Endothelial cell (in vitro differentiated cells): Measurements from ENCODE around the gene MARS1. TPM values are rescaled to one million over a fixed set of nuclear protein-coding genes. Genes with fewer than 3 reads are reported as not detected.
"Not testable (repeated sequence)": the region's sequence is repeated elsewhere in the genome, so short reads cannot be mapped to it uniquely, and the experiment has no call there.

Experiments
- DNase-seq: peaks from one replicate; pipeline ENCODE4 v3.0.0; 2021; ENCODE audit warnings: low spot score
- H3K27ac Mint-ChIP-seq: one replicate; pipeline ENCODE4 v1.8.0; 2021; ENCODE audit warnings: mixed read lengths, inconsistent platforms; ENCODE audit not compliant: unreplicated experiment
- H3K27me3 Mint-ChIP-seq: one replicate; pipeline ENCODE4 v1.8.0; 2021; ENCODE audit warnings: mild to moderate bottlenecking, moderate library complexity, mixed read lengths, inconsistent platforms; ENCODE audit not compliant: unreplicated experiment
- H3K36me3 Mint-ChIP-seq: one replicate; pipeline ENCODE4 v1.8.0; 2021; ENCODE audit warnings: mild to moderate bottlenecking, low read depth, mixed read lengths, inconsistent platforms; ENCODE audit not compliant: unreplicated experiment
- H3K4me1 Mint-ChIP-seq: one replicate; pipeline ENCODE4 v1.8.0; 2021; ENCODE audit warnings: mild to moderate bottlenecking, mixed read lengths, inconsistent platforms; ENCODE audit not compliant: unreplicated experiment
- H3K4me3 Mint-ChIP-seq: one replicate; pipeline ENCODE4 v1.8.0; 2021; ENCODE audit warnings: mild to moderate bottlenecking, mixed read lengths, inconsistent platforms; ENCODE audit not compliant: unreplicated experiment
- H3K9me3 Mint-ChIP-seq: one replicate; pipeline ENCODE4 v1.8.0; 2021; ENCODE audit warnings: mixed read lengths, inconsistent platforms; ENCODE audit not compliant: unreplicated experiment
- microRNA-seq: library from miRNA; unstranded; fragments of <30 nt; microRNA quantifications from one replicate; pipeline ENCODE4, GENCODE V29; 2020; ENCODE audit not compliant: unreplicated experiment
- total RNA-seq: library from RNA; stranded (reverse); fragmentation: NEBNext Ultra II Directional; extraction: Animal tissue kit (Norgen Biotek cat#: 25700); gene quantifications from one replicate; pipeline ENCODE4 v1.2.1, GENCODE V29; 2021; ENCODE audit not compliant: unreplicated experiment
- TF ChIP-seq, protein P1 (sequence below): fragments of 200-600 bp; sonication (generic); IDR thresholded peaks from one replicate; pipeline ENCODE4 v1.5.0; 2021; ENCODE audit warnings: antibody characterized with exemption; ENCODE audit not compliant: unreplicated experiment

The MARS1 gene
- total RNA-seq, 1 donor from 2014 or later, result 183 TPM

DNA sequence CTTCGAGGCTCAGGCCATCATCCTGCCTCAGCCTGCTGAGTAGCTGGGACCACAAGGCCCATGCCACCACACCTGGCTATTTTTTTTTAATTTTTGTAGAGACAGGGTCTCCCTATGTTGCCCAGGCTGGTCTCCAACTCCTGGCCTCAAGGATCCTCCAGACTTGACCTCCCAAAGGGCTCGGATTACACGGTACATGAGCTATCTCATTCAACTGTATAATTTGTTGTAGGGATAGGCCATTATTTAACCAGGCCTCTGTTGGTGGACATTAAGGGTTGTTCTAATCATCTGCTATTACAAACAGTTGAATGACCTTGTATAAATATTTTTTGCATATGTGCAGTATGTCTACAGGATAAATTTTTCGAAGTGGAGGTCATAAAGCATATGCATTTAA, 71.0 kb downstream of the MARS1 start:
- TF ChIP-seq, protein P1, sequence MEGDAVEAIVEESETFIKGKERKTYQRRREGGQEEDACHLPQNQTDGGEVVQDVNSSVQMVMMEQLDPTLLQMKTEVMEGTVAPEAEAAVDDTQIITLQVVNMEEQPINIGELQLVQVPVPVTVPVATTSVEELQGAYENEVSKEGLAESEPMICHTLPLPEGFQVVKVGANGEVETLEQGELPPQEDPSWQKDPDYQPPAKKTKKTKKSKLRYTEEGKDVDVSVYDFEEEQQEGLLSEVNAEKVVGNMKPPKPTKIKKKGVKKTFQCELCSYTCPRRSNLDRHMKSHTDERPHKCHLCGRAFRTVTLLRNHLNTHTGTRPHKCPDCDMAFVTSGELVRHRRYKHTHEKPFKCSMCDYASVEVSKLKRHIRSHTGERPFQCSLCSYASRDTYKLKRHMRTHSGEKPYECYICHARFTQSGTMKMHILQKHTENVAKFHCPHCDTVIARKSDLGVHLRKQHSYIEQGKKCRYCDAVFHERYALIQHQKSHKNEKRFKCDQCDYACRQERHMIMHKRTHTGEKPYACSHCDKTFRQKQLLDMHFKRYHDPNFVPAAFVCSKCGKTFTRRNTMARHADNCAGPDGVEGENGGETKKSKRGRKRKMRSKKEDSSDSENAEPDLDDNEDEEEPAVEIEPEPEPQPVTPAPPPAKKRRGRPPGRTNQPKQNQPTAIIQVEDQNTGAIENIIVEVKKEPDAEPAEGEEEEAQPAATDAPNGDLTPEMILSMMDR, result no peak
- no peak overlapping the region for H3K4me3 Mint-ChIP-seq
- no peaks in the 10 kb centered on the region for H3K27me3 Mint-ChIP-seq
- H3K4me1 Mint-ChIP-seq, result no peaks in the 10 kb centered on the region
- no peak overlapping the region for H3K27ac Mint-ChIP-seq
- no peaks in the 10 kb centered on the region for H3K36me3 Mint-ChIP-seq
- DNase-seq, result no peak
- no peaks in the 10 kb centered on the region for H3K9me3 Mint-ChIP-seq

DNA sequence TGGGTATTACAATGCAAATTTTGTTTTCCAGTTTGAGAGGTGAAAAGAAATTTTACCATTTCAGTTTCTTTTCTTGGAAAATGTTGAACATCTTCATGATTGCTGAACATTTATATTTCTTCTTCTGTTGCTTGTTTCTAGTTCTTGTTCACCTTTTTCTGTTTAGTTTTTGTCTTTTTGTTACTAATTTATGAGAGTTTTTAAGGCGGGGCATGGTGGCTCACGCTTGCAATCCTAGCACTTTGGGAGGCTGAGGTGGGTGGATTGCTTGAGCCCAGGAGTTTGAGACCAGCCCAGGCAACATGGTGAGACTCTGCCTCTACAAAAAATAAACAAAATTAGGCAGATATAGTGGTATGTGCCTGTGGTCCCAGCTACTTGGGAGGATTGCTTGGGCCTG, 72.6 kb downstream of the MARS1 start:
- H3K9me3 Mint-ChIP-seq, result no peaks in the 10 kb centered on the region

DNA sequence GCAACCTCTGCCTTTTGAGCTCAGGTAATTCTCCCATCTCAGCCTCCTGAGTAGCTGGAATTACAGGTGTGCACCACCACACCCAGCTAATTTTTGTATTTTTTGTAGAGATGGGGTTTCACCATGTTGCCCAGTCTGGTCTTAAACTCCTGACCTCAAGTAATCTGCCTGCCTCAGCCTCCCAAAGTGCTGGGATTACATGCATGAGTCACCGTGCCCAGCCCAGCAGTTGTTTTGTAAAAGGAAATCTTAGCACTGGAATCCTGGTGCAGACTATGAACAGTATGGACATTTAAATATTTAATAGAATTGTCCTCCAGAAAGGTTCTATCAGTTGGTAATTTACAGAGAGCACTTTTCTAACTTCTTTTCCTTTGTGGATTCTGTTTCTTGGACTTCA, 73.2 kb downstream of the MARS1 start:
- not testable (repeated sequence) for H3K36me3 Mint-ChIP-seq, H3K27me3 Mint-ChIP-seq, H3K9me3 Mint-ChIP-seq, H3K27ac Mint-ChIP-seq, DNase-seq, H3K4me3 Mint-ChIP-seq, H3K4me1 Mint-ChIP-seq

More for the DNA sequence above, 72.6 kb downstream of the MARS1 start:
- Mint-ChIP-seq H3K4me1 (no peaks in the 10 kb centered on the region), H3K27me3 (no peaks in the 10 kb centered on the region), H3K36me3 (no peaks in the 10 kb centered on the region), H3K4me3 (no peak overlapping the region), H3K27ac (no peak overlapping the region)
- DNase-seq, result no peak
- TF ChIP-seq, protein P1, result no peak

DNA sequence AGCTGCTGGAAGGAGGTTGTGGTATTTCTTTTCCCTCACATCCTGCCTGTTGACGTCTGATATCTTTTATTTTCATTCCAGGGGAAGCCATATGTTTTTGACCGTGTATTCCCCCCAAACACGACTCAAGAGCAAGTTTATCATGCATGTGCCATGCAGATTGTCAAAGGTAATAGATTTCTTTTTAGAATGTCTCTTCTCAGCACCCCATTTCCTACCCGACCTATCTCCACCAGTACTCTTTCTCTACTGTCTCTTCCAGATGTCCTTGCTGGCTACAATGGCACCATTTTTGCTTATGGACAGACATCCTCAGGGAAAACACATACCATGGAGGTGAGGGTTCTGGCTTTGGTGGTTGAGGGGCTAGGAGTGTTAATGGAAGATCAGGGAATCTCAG, 75.5 kb downstream of the MARS1 start:
- H3K27me3 Mint-ChIP-seq, result no peaks in the 10 kb centered on the region
- H3K9me3 Mint-ChIP-seq, result no peaks in the 10 kb centered on the region
- TF ChIP-seq, protein P1, result no peak
- H3K36me3 Mint-ChIP-seq, result no peaks in the 10 kb centered on the region
- H3K4me1 Mint-ChIP-seq, result no peaks in the 10 kb centered on the region
- H3K27ac Mint-ChIP-seq, result no peak overlapping the region
- no peak for DNase-seq
- no peak overlapping the region for H3K4me3 Mint-ChIP-seq

DNA sequence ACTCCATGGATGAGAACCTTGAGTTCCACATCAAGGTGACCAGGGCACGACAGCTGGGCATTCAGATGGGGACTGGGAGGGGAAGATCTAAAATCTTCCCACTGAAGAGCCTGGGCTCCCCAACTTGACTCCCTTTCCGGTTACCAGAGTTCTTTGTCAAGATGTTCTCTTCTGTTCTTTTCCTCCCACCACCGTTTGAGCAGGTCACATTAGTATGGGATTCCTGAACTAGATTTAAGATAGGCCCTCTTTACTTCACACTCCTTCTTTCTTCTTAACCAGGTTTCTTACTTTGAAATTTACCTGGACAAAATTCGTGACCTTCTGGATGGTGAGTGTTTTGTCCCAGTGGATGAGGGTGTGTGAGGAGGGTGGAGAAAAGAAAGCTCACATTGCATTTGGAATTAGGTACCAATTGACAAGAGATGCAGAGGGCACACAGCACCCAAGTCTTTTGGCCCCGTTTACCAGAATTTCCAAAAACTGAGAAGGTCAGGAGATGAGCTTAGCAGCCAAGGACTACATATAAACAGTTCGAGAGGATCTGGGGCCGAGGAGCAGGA, 76.4 kb downstream of the MARS1 start:
- DNase-seq, result no peak
- H3K27ac Mint-ChIP-seq, result no peak overlapping the region
- H3K9me3 Mint-ChIP-seq, result no peaks in the 10 kb centered on the region
- no peaks in the 10 kb centered on the region for H3K27me3 Mint-ChIP-seq
- no peaks in the 10 kb centered on the region for H3K36me3 Mint-ChIP-seq
- H3K4me3 Mint-ChIP-seq, result no peak overlapping the region
- no peaks in the 10 kb centered on the region for H3K4me1 Mint-ChIP-seq
- TF ChIP-seq, protein P1, result no peak

Small RNAs within 50 kb of the gene (microRNA-seq; reads per million reads assigned to microRNA genes)
- gene MIR616 (1.0 reads per million, percentile 13 among the genes with 10 or more reads in this experiment), gene MIR6758 (1.6 reads per million, percentile 24 among the genes with 10 or more reads in this experiment)

Other genes with a start within 250 kb of the MARS1 start
- 3.3 TPM for gene STAC3, start 236.9 kb upstream of the MARS1 start, total RNA-seq
- 39.4 TPM for gene R3HDM2, start 57.0 kb upstream of the MARS1 start, total RNA-seq
- not detected for gene INHBC, start 53.3 kb upstream of the MARS1 start, total RNA-seq
- not detected for gene INHBE, start 32.8 kb upstream of the MARS1 start, total RNA-seq
- gene GLI1, start 28.3 kb upstream of the MARS1 start, total RNA-seq, result 0.77 TPM
- gene ARHGAP9, start 8.2 kb upstream of the MARS1 start, total RNA-seq, result 65.4 TPM
- gene DDIT3, start 32.4 kb downstream of the MARS1 start, total RNA-seq, result 4.2 TPM
- gene MBD6, start 34.8 kb downstream of the MARS1 start, total RNA-seq, result 99.0 TPM
- gene DCTN2, start 59.1 kb downstream of the MARS1 start, total RNA-seq, result 195 TPM
- 0.46 TPM for gene KIF5A, start 62.0 kb downstream of the MARS1 start, total RNA-seq
- 18.5 TPM for gene PIP4K2C, start 103.1 kb downstream of the MARS1 start, total RNA-seq
- 43.7 TPM for gene DTX3, start 116.8 kb downstream of the MARS1 start, total RNA-seq
- gene ARHGEF25, start 123.4 kb downstream of the MARS1 start, total RNA-seq, result 20.0 TPM
- gene B4GALNT1, start 145.1 kb downstream of the MARS1 start, total RNA-seq, result 1.3 TPM
- 220 TPM for gene OS9, start 206.1 kb downstream of the MARS1 start, total RNA-seq